K562 (cell line): ENCODE results near the gene MYO15A. TPM values are rescaled to one million over a fixed set of nuclear protein-coding genes. Genes with fewer than 3 reads are reported as not detected.
A peak's percentile ranks its signal among the peaks of the same experiment; 100 is the strongest.

Experiments used
- ATAC-seq: fragments of 200-7000 bp; cut with Tn5 transposase; 3 replicates; pipeline ENCODE4 v1.9.1; 2020; ENCODE audit warnings: moderate library complexity
- BruUV-seq: library from RNA; stranded (reverse); fragments of 400-500 nt; replicated peaks from 2 replicates; lab custom pipeline; 2021; lab: Mats Ljungman, UMichigan
- CTCF ChIA-PET: fragments of 300-600 bp; formaldehyde crosslinking; extraction: SDS; loops from one replicate; lab custom pipeline; 2021; ENCODE audit warnings: low intra/inter-chr PET ratio; lab: Yijun Ruan, JAX
- POLR2A ChIA-PET: fragments of 300-600, 350-650 bp; sonication (Branson Sonifier 250); formaldehyde crosslinking; extraction: SDS; loops from one replicate; lab custom pipeline; 2021; ENCODE audit warnings: antibody characterized with exemption, inconsistent platforms; lab: Yijun Ruan, JAX
- DNase-seq, 4 experiments: peaks; one replicate each; pipeline versions ENCODE4 v3.0.0 to v3.0.0-alpha.2; 2011 to 2018; ENCODE audit warnings: low spot score in 3 of 4, mixed read lengths in 3 of 4; ENCODE audit errors: extremely low read depth in 1 of 4
- FAIRE-seq: peaks from 2 replicates; lab custom pipeline; 2011; peaks lifted over from hg19 to GRCh38; lab: Jason Lieb, UNC
- H2AFZ ChIP-seq: 2 replicates; pipeline ENCODE4 v1.6.0; 2011; ENCODE audit warnings: low read depth, low read length, control low read depth, inconsistent platforms
- H3K27ac ChIP-seq: fragments of 200-600 bp; 3 replicates; pipeline ENCODE4 v1.8.0; 2011; ENCODE audit warnings: low read depth, mild to moderate bottlenecking, control low read depth, inconsistent platforms, low read length, moderate library complexity, mixed read lengths; ENCODE audit errors: extremely low read depth
- H3K27me3 ChIP-seq, 2 experiments: fragments of 300-600 bp in 1 of 2; 2 replicates in 1 of 2; 3 replicates in 1 of 2; pipeline versions ENCODE4 v1.6.0 to v1.8.0; 2011; ENCODE audit warnings: inconsistent platforms in 2 of 2, low read length in 2 of 2, mild to moderate bottlenecking in 1 of 2, mixed read lengths in 1 of 2, moderate library complexity in 1 of 2; ENCODE audit not compliant: control insufficient read depth in 2 of 2, insufficient read depth in 2 of 2
- H3K36me3 ChIP-seq: fragments of 300-600 bp; 3 replicates; pipeline ENCODE4 v1.8.0; 2011; ENCODE audit warnings: mild to moderate bottlenecking, low read length, inconsistent platforms; ENCODE audit not compliant: control insufficient read depth, insufficient read depth
- H3K4me1 ChIP-seq, 2 experiments: fragments of 200-600 bp in 1 of 2; replicated peaks in 1 of 2; 2 replicates in 1 of 2; 3 replicates in 1 of 2; pipeline versions ENCODE4 v1.5.1 to v1.8.0; 2011; ENCODE audit warnings: inconsistent platforms in 2 of 2, low read length in 2 of 2, mild to moderate bottlenecking in 1 of 2, mixed read lengths in 1 of 2, moderate library complexity in 1 of 2; ENCODE audit not compliant: control insufficient read depth in 2 of 2, insufficient read depth in 2 of 2
- H3K4me2 ChIP-seq: 2 replicates; pipeline ENCODE4 v1.6.1; 2011; ENCODE audit warnings: low read length, control low read depth, inconsistent platforms, mixed read lengths; ENCODE audit not compliant: insufficient read depth
- H3K4me3 ChIP-seq: fragments of 200-600 bp; sonication (generic), shearing (Covaris generic); 2 replicates; pipeline ENCODE4 v1.5.1; 2016; ENCODE audit warnings: control low read depth, inconsistent platforms
- H3K79me2 ChIP-seq: fragments of 200-600 bp; 3 replicates; pipeline ENCODE4 v1.8.0; 2011; ENCODE audit warnings: low read length, inconsistent platforms; ENCODE audit not compliant: control insufficient read depth, insufficient read depth
- H3K9ac ChIP-seq, 2 experiments: 2 replicates each; pipeline versions ENCODE4 v1.6.0 to v1.6.1; 2011; ENCODE audit warnings: low read depth in 2 of 2, low read length in 2 of 2, control low read depth in 1 of 2, inconsistent platforms in 1 of 2, mild to moderate bottlenecking in 1 of 2, mixed read lengths in 1 of 2; ENCODE audit not compliant: insufficient read depth in 1 of 2
- H3K9me1 ChIP-seq: one replicate; pipeline ENCODE4 v1.6.0; 2011; ENCODE audit warnings: inconsistent platforms, mild to moderate bottlenecking, low read length, moderate library complexity; ENCODE audit not compliant: control insufficient read depth, insufficient read depth
- H3K9me3 ChIP-seq: replicated peaks from 2 replicates; pipeline ENCODE4 v1.5.1; 2011; ENCODE audit warnings: low read depth, low read length, inconsistent platforms; ENCODE audit not compliant: control insufficient read depth, insufficient read depth
- H4K20me1 ChIP-seq: replicated peaks from 2 replicates; pipeline ENCODE4 v1.6.1; 2011; ENCODE audit warnings: low read length, inconsistent platforms, mixed read lengths; ENCODE audit not compliant: control insufficient read depth, insufficient read depth
- ARID4B ChIP-seq: sonication (generic); formaldehyde crosslinking; IDR thresholded peaks from 2 replicates; pipeline ENCODE4 v1.8.0; 2022; ENCODE audit warnings: mild to moderate bottlenecking, missing genetic modification reagents
- CCAR2 ChIP-seq: fragments of 200-400 bp; formaldehyde crosslinking; IDR thresholded peaks from 2 replicates; pipeline ENCODE4 v1.6.1; 2017; ENCODE audit warnings: mild to moderate bottlenecking, low read depth, low read length
- FOSL1 ChIP-seq: fragments of 200-800 bp; sonication (Bioruptor generic); conservative IDR thresholded peaks from 2 replicates; pipeline ENCODE4 v1.6.1; 2016; ENCODE audit warnings: missing genetic modification characterization, missing compliant biosample characterization
- L3MBTL2 ChIP-seq: fragments of 450-650 bp; IDR thresholded peaks from 2 replicates; pipeline ENCODE4 v1.6.1; 2016; ENCODE audit warnings: mild to moderate bottlenecking, moderate library complexity
- ZNF253 ChIP-seq: fragments of 250-450 bp; sonication (Bioruptor Pico); conservative IDR thresholded peaks from 2 replicates; pipeline ENCODE4 v1.6.1; 2021; ENCODE audit warnings: mild to moderate bottlenecking
- ZNF764 ChIP-seq: fragments of 250-450 bp; sonication (Bioruptor Pico); IDR thresholded peaks from 2 replicates; pipeline ENCODE4 v1.4.0; 2020; ENCODE audit warnings: low read depth, mild to moderate bottlenecking, moderate library complexity
- WGBS: fragments of 100-300 bp; shearing (Covaris generic); methylation state at CpG from one replicate; pipeline ENCODE4 v1.1.6; 2016; ENCODE audit warnings: low coverage, mixed read lengths; ENCODE audit not compliant: insufficient coverage; ENCODE audit errors: missing lambda C conversion rate; 5-methylcytosine and 5-hydroxymethylcytosine counted together
- in situ Hi-C: fragments of 300-500 bp; cut with MboI; formaldehyde crosslinking; loops from 4 replicates; pipeline ENCODE4 v1.15.0; 2018; ENCODE audit warnings: inconsistent platforms, mixed read lengths
- intact Hi-C: fragments of 100-400 bp; cut with micrococcal nuclease; formaldehyde crosslinking; loops from 2 replicates; pipeline ENCODE4 v1.14.2; 2022
- polyA plus RNA-seq, 8 experiments: library from polyadenylated mRNA; depleted of rRNA in 4 of 8; stranded (reverse) in 5 of 8; unstranded in 3 of 8; fragments of >200 nt; fragmentation: Nextera tagmentation in 2 of 8; fragmentation: Illumina TruSeq in 1 of 8; extraction: Ambion mirVana in 2 of 8; extraction: Trizol in 1 of 8; gene quantifications; 2 replicates each; pipeline versions ENCODE4 v1.2.1 to v1.2.3, GENCODE V29; 2011 to 2014; ENCODE audit warnings: inconsistent platforms in 1 of 8, missing spikeins in 1 of 8
- total RNA-seq, 7 experiments: library from RNA; depleted of rRNA in 6 of 7; stranded (reverse); fragments of >200 nt in 6 of 7; fragmentation: Illumina TruSeq in 2 of 7; extraction: Trizol in 2 of 7; gene quantifications; 2 replicates each; pipeline versions ENCODE4 v1.2.1 to v1.2.3, GENCODE V29; 2011 to 2021; ENCODE audit warnings: low replicate concordance in 1 of 7
- TF ChIP-seq, protein P1 (sequence below), 2 experiments: fragments of 450-650 bp; conservative IDR thresholded peaks; 2 replicates each; pipeline ENCODE4 v1.6.1; 2017; ENCODE audit warnings: mild to moderate bottlenecking in 2 of 2, moderate library complexity in 2 of 2

The MYO15A gene
- total and polyA plus RNA-seq, 9 of the 15 experiments (the other 6 are each of a cell fraction or from before 2014, with no cell fraction given): 0.05 to 0.88 (median 0.14) TPM; not detected in 1

DNA sequence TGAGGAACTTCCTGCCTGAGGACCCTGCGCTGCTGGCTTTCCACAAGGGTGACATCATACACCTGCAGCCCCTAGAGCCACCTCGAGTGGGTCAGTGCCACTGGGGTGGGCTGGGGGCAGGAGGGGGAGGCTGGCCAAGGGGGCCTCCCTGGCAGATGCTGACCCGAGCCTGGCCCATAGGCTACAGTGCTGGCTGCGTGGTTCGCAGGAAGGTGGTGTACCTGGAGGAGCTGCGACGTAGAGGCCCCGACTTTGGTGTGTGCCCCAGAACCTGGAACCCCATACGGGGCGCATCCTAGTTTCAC is 48.4 kb downstream of the MYO15A start:
- BruUV-seq: no TSS peak

More for the DNA sequence above, 48.4 kb downstream of the MYO15A start:
- peaks cover 27 to 52% of the 10 kb centered on the region in 2 experiments; a peak in 4 of 5 replicates for H3K4me1 ChIP-seq
- no peaks in the 10 kb centered on the region for H3K9me3 ChIP-seq
- H3K79me2 ChIP-seq: no peaks in the 10 kb centered on the region
- no peak overlapping the region for H3K4me3 ChIP-seq
- TF ChIP-seq, protein P1, sequence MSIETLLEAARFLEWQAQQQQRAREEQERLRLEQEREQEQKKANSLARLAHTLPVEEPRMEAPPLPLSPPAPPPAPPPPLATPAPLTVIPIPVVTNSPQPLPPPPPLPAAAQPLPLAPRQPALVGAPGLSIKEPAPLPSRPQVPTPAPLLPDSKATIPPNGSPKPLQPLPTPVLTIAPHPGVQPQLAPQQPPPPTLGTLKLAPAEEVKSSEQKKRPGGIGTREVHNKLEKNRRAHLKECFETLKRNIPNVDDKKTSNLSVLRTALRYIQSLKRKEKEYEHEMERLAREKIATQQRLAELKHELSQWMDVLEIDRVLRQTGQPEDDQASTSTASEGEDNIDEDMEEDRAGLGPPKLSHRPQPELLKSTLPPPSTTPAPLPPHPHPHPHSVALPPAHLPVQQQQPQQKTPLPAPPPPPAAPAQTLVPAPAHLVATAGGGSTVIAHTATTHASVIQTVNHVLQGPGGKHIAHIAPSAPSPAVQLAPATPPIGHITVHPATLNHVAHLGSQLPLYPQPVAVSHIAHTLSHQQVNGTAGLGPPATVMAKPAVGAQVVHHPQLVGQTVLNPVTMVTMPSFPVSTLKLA (conservative IDR thresholded peaks at IDR 0.05): no peak
- no peak for TF ChIP-seq ZNF253
- TF ChIP-seq ARID4B (CRISPR knock-in tag): no peak
- TF ChIP-seq CCAR2: no peak
- TF ChIP-seq ZNF764 (CRISPR knock-in tag): no peak
- no peak for TF ChIP-seq FOSL1 (tag)
- TF ChIP-seq L3MBTL2: no peak
- no peaks in the 10 kb centered on the region; the same call in 1 of the 2 replicates for H4K20me1 ChIP-seq
- 91% methylated on average over 6 of the region's 10 CpGs for WGBS
- DNase-seq (no peak), ATAC-seq (no peak), FAIRE-seq (no peak)
- POLR2A ChIA-PET: no interaction called here
- H3K36me3 ChIP-seq: no peaks in the 10 kb centered on the region
- CTCF ChIA-PET: no interaction called here
- H3K9ac ChIP-seq: peak overlapping the region in 1 of 2 experiments; percentile 28; a peak in 1 of 4 replicates
- 0 out of 2 replicates have a peak overlapping the region, but pooled peaks have one; percentile 31 for H2AFZ ChIP-seq
- no peaks in the 10 kb centered on the region for H3K27me3 ChIP-seq
- no peak overlapping the region for H3K4me2 ChIP-seq
- in situ Hi-C loops: no loop called here
- intact Hi-C loops: no loop called here
- H3K27ac ChIP-seq: no peak overlapping the region
- no peaks in the 10 kb centered on the region for H3K9me1 ChIP-seq
